HEK293T (cell line): Measurements from ENCODE around the gene ZNF71.
"Not testable (repeated sequence)": the region's sequence is repeated elsewhere in the genome, so short reads cannot be mapped to it uniquely, and the experiment has no call there.

Experiments used
- ARNT ChIP-seq: fragments of 450-650 bp; IDR thresholded peaks from 2 replicates; pipeline ENCODE4 v1.6.1; 2017; ENCODE audit warnings: mild to moderate bottlenecking
- BHLHE40 ChIP-seq: fragments of 450-650 bp; IDR thresholded peaks from 2 replicates; pipeline ENCODE4 v1.6.1; 2016; ENCODE audit warnings: mild to moderate bottlenecking, moderate library complexity, borderline replicate concordance
- CTBP1 ChIP-seq: fragments of 450-650 bp; IDR thresholded peaks from 2 replicates; pipeline ENCODE4 v1.6.1; 2016; ENCODE audit warnings: borderline replicate concordance
- ELF4 ChIP-seq: fragments of 450-650 bp; IDR thresholded peaks from 2 replicates; pipeline ENCODE4 v1.6.1; 2017; ENCODE audit warnings: antibody characterized with exemption
- FOXA1 ChIP-seq: fragments of 450-650 bp; IDR thresholded peaks from 2 replicates; pipeline ENCODE4 v1.6.1; 2016; ENCODE audit warnings: mild to moderate bottlenecking
- FOXM1 ChIP-seq: fragments of 450-650 bp; IDR thresholded peaks from 2 replicates; pipeline ENCODE4 v1.6.1; 2017; ENCODE audit warnings: mild to moderate bottlenecking, borderline replicate concordance
- HDGF ChIP-seq: fragments of 450-650 bp; IDR thresholded peaks from 2 replicates; pipeline ENCODE4 v1.6.1; 2017; ENCODE audit warnings: antibody characterized with exemption, borderline replicate concordance
- L3MBTL2 ChIP-seq: fragments of 450-650 bp; conservative IDR thresholded peaks from 2 replicates; pipeline ENCODE4 v1.6.1; 2016; ENCODE audit warnings: mild to moderate bottlenecking
- NFRKB ChIP-seq: fragments of 450-650 bp; IDR thresholded peaks from 2 replicates; pipeline ENCODE4 v1.6.1; 2016; ENCODE audit warnings: mild to moderate bottlenecking, moderate library complexity
- SP1 ChIP-seq: fragments of 450-650 bp; IDR thresholded peaks from 2 replicates; pipeline ENCODE4 v1.6.1; 2017
- SUZ12 ChIP-seq: fragments of 450-650 bp; IDR thresholded peaks from 2 replicates; pipeline ENCODE4 v1.6.1; 2016; ENCODE audit warnings: mild to moderate bottlenecking
- ZNF384 ChIP-seq: fragments of 450-650 bp; IDR thresholded peaks from 2 replicates; pipeline ENCODE4 v1.6.1; 2016

DNA sequence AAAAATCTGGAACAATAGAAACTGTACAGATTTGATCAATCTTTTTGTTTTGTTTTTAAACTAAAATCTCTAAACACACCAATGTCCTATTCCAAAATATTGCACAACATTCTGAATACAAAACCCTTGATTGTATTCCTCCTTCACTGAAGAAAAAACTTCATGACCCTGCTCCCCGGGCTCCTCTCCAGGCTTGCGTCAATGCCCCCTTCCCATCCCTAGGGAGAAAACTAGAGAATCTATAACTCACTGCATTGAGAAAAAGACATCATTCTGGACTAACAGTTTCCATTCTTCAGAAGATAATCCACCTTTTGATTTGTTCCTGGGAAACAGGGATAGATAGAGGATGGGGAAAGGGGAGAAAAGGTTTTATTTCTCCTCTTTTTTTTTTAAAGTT is 77.5 kb downstream of the ZNF71 start:
- TF ChIP-seq NFRKB, SP1, ZNF384, FOXM1, BHLHE40, SUZ12, FOXA1, ELF4, L3MBTL2, ARNT, CTBP1, HDGF: not testable (repeated sequence)
